GM23248 (cell line): ENCODE data around the gene PCF11.

ENCODE experiments used
- EZH2 ChIP-seq: fragments of 200-600 bp; sonication (generic); IDR thresholded peaks from 2 replicates; pipeline ENCODE4 v1.6.1; 2018; ENCODE audit warnings: antibody characterized with exemption, mild to moderate bottlenecking; ENCODE audit not compliant: insufficient read depth, poor library complexity, severe bottlenecking
- EZH2phosphoT487 ChIP-seq: fragments of 200-600 bp; sonication (generic); IDR thresholded peaks from 2 replicates; pipeline ENCODE4 v1.6.1; 2018; ENCODE audit warnings: antibody characterized with exemption, moderate library complexity, mild to moderate bottlenecking, low read depth; ENCODE audit not compliant: insufficient read depth

DNA sequence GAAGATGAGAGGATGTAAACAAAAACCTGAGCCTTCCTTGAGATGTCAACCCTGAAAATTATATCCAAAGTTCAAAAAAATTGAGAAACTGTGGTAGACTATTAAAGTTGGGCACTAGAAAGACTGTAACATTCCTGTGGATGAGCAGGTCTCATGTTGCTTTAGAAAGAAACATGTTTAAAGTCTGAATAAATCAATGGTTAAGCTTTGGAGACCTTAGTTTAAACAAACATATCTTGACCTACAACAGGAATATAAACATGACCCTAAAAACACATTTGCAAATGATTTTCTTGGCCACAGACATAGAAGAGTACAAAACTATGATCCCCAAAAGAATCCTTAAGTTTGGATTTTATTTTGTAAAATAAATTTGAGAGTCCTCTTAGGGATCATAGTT, 38.1 kb upstream of the PCF11 start:
- no peak for TF ChIP-seq EZH2phosphoT487
- no peak for TF ChIP-seq EZH2
